ENCODE data around the gene SLC17A1.

Gene SLC17A1

DNA sequence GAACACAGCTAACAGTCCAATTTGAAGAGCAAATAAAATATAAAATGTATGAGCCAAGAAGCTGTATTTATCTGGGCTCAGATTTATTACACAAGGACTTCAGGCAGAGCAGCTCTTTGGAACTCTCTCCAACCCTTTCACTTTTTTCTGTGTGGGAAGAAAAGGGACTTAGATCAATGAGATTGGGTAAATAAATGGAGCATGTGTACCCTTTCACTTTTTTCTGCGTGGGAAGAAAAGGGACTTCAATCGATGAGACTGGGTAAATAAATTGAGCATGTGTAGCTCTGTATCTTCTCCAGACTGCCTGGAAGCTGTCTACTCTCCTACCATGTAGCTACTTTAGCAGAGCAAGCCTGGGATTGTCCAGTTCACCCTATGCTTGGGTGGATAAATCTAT is 31.5 kb upstream of the SLC17A1 start:
- Histone ChIP-seq H3K4me1 (no peaks in the 10 kb centered on the region), H3K4me3 (ENCODE audit: low read depth, low read length) (no peak overlapping the region), H3K36me3 (no peaks in the 10 kb centered on the region), H3K27me3 (no peaks in the 10 kb centered on the region), H3K9me3 (no peaks in the 10 kb centered on the region)
- no peak for DNase-seq
- TF ChIP-seq, protein P1, sequence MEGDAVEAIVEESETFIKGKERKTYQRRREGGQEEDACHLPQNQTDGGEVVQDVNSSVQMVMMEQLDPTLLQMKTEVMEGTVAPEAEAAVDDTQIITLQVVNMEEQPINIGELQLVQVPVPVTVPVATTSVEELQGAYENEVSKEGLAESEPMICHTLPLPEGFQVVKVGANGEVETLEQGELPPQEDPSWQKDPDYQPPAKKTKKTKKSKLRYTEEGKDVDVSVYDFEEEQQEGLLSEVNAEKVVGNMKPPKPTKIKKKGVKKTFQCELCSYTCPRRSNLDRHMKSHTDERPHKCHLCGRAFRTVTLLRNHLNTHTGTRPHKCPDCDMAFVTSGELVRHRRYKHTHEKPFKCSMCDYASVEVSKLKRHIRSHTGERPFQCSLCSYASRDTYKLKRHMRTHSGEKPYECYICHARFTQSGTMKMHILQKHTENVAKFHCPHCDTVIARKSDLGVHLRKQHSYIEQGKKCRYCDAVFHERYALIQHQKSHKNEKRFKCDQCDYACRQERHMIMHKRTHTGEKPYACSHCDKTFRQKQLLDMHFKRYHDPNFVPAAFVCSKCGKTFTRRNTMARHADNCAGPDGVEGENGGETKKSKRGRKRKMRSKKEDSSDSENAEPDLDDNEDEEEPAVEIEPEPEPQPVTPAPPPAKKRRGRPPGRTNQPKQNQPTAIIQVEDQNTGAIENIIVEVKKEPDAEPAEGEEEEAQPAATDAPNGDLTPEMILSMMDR (IDR thresholded peaks at IDR 0.05; ENCODE audit: low read depth, low read length): no peak

GRCh38 chr6:25862199-25862598 is 30.3 kb upstream of the SLC17A1 start:
- H3K36me3 ChIP-seq: no peaks in the 10 kb centered on the region
- H3K4me1 ChIP-seq: no peaks in the 10 kb centered on the region
- TF ChIP-seq, protein P1 (IDR thresholded peaks at IDR 0.05; ENCODE audit: low read depth, low read length): no peak
- DNase-seq: no peak
- H3K9me3 ChIP-seq: no peaks in the 10 kb centered on the region
- H3K4me3 ChIP-seq (ENCODE audit: low read depth, low read length): no peak overlapping the region
- H3K27me3 ChIP-seq: no peaks in the 10 kb centered on the region

DNA sequence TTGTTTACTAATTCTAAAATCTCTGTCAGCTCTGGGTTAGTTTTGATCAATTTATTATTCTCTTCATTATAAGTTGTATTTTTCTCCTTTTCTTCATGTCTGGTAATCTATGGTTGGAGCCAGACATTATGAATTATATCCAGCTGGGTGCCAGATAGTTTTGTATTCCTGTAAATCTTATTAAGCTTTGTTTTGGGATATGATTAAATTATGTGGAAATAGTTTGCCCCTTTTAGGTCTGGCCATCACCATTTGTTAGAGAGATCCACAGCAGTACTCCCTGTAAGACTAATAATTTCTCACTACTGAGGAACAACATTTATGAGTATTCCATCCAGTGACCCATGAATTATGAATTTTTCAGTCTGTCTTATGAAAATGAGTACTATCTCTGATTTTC is 20.9 kb upstream of the SLC17A1 start:
- Histone ChIP-seq H3K27me3 (no peaks in the 10 kb centered on the region), H3K4me1 (peaks cover 13% of the 10 kb centered on the region), H3K36me3 (no peaks in the 10 kb centered on the region), H3K9me3 (no peaks in the 10 kb centered on the region), H3K4me3 (ENCODE audit: low read depth, low read length) (no peak overlapping the region)
- peak; percentile 21 for DNase-seq
- TF ChIP-seq, protein P1 (IDR thresholded peaks at IDR 0.05; ENCODE audit: low read depth, low read length): no peak

DNA sequence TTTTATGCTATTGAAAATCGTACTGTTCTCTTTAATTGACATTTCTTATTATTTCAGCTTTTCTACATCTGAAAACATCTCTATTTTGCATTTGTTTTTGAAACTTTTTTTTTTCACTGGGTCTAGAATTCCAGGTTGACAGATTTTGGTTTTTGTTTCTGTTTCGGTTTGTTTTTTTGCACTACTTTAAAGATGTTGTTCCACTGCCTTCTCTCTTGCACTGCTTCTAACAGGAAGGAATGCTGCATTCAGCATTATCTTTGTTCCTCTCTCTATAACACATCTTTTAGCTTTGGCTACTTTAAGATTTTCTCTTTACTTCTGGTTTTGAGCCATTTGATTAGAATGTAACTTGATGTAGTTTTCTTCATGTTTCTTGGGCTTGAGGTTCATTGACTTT is 20.1 kb upstream of the SLC17A1 start:
- Histone ChIP-seq H3K4me1 (peaks cover 13% of the 10 kb centered on the region), H3K36me3 (no peaks in the 10 kb centered on the region), H3K4me3 (ENCODE audit: low read depth, low read length) (no peak overlapping the region), H3K27me3 (no peaks in the 10 kb centered on the region), H3K9me3 (no peaks in the 10 kb centered on the region)
- no peak for DNase-seq
- TF ChIP-seq, protein P1 (IDR thresholded peaks at IDR 0.05; ENCODE audit: low read depth, low read length): no peak

DNA sequence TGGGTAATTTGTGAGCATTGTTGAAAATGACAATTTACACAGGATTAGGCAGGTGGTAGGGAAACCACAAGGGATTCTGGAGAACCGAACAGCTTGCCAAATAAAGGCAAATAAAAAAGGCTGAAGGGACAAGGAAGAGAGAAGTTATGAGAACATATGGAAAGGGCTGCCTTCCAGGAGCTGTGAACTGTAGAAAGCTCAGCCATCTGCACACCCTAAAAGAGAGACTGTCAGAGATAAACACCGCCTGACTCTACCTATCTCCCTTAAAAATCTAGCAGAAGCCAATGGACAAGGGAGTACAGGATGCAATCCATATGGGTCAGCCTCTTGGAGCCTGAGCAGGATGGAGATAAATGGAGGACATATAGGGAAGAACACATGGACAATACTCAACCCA is 12.7 kb upstream of the SLC17A1 start:
- peak; percentile 7 for DNase-seq
- no peaks in the 10 kb centered on the region for H3K36me3 ChIP-seq
- TF ChIP-seq, protein P1 (IDR thresholded peaks at IDR 0.05; ENCODE audit: low read depth, low read length): no peak
- peaks cover 5% of the 10 kb centered on the region; the same call in 1 of the 2 replicates for H3K4me1 ChIP-seq
- no peaks in the 10 kb centered on the region for H3K27me3 ChIP-seq
- no peaks in the 10 kb centered on the region; the same call in 1 of the 2 replicates for H3K9me3 ChIP-seq
- no peak overlapping the region for H3K4me3 ChIP-seq (ENCODE audit: low read depth, low read length)

DNA sequence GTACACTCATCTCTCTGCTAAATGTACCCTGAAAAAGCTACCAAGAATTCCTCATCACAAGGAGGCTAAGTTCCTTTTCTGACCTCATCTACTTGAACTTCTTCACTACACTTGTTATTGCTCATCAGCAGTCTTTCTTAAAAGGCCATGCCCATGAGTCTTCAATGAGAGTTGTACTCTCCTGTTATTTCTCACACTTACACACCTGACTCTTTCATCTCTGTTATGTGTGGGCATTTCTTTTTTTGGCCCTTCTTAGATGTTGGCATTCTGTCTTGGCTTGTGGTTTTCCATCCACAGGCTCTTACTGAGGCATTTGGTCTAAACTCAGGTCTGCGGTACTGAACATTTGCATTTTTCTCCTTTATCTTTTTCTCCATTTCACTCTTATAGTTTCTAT is 10.7 kb upstream of the SLC17A1 start:
- no peaks in the 10 kb centered on the region for H3K27me3 ChIP-seq
- H3K4me1 ChIP-seq: peaks cover 5% of the 10 kb centered on the region; the same call in 1 of the 2 replicates
- no peaks in the 10 kb centered on the region for H3K36me3 ChIP-seq
- H3K9me3 ChIP-seq: no peaks in the 10 kb centered on the region; the same call in 1 of the 2 replicates
- TF ChIP-seq, protein P1 (IDR thresholded peaks at IDR 0.05; ENCODE audit: low read depth, low read length): no peak
- no peak for DNase-seq
- H3K4me3 ChIP-seq (ENCODE audit: low read depth, low read length): no peak overlapping the region

All from BE2C (cell line).